ENCODE data around the gene TINAG.

DNA sequence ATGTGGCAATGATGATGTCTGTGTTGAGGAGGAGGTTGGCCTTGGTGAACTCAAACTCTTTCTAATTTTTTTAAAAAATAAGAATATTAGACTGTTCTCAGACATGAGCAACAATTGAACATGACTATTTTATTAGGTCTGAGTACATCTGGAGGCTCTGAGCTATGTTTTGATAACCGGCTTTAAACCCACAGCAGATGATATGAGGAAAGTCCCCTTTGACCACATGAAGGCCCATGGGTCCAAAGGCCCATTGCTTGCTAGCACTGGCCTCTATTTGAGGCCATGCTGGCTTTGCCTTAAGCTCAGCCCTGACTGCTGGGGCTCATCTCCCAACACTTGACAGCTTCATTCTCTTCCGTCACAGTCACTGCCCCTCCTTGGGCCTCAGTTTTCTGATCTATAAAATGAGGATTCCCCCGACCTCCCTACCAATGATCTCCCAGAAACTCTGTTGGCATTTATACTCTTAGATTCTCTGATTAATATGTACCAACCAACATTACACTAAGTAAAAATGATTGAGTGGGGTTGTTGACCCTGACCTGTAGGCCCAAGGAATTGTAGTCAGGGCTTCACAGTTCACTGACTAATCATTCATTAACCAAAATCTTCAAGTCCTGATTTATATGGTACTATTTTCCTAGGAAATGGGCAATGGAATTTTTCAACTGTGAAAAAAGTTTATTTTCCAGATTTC lies 23.9 kb upstream of the TINAG start:
- TF ChIP-seq GATA2 (IDR thresholded peaks at IDR 0.05; ENCODE audit: low read depth, low read length) = no peak
- TF ChIP-seq GATA3 (IDR thresholded peaks at IDR 0.05; ENCODE audit: low read depth, low read length) = no peak
